Upper lobe of right lung (tissue), 1 donor: ENCODE measurements around the gene KANK2. TPM values are rescaled to one million over a fixed set of nuclear protein-coding genes. Genes with fewer than 3 reads are reported as not detected.
"Not testable (repeated sequence)": the region's sequence is repeated elsewhere in the genome, so short reads cannot be mapped to it uniquely, and the experiment has no call there.

Experiments used
- ATAC-seq: fragments of 200-7000 bp; cut with Tn5 transposase; one replicate; pipeline ENCODE4 v1.9.1; 2020; ENCODE audit warnings: mild to moderate bottlenecking, moderate library complexity
- DNase-seq: peaks from one replicate; pipeline ENCODE4 v3.0.0-alpha.2; 2020
- H3K27ac ChIP-seq: fragments of 200-600 bp; one replicate; pipeline ENCODE4 v1.8.0; 2022
- H3K27me3 ChIP-seq: fragments of 200-600 bp; one replicate; pipeline ENCODE4 v1.8.0; 2022; ENCODE audit warnings: mild to moderate bottlenecking
- H3K36me3 ChIP-seq: fragments of 200-600 bp; one replicate; pipeline ENCODE4 v1.8.0; 2022
- H3K4me1 ChIP-seq: fragments of 200-600 bp; one replicate; pipeline ENCODE4 v1.8.0; 2022
- H3K4me3 ChIP-seq: fragments of 200-600 bp; one replicate; pipeline ENCODE4 v1.8.0; 2022; ENCODE audit warnings: mild to moderate bottlenecking
- H3K9me3 ChIP-seq: fragments of 200-600 bp; one replicate; pipeline ENCODE4 v1.8.0; 2022
- CTCF ChIP-seq: fragments of 200-600 bp; IDR thresholded peaks from one replicate; pipeline ENCODE4 v1.8.0; 2022; ENCODE audit warnings: antibody characterized with exemption
- intact Hi-C: fragments of 100-400 bp; cut with DNase I; formaldehyde crosslinking; loops from one replicate; pipeline ENCODE4 v1.11.0; 2022
- total RNA-seq: library from RNA; stranded (reverse); fragmentation: NEBNext Ultra II Directional; extraction: Animal tissue kit (Norgen Biotek cat#: 25700); gene quantifications from one replicate; pipeline ENCODE4 v1.2.1, GENCODE V29; 2021
- donor health status: DM: no; HTN: yes; CAD: no; lungs with severe emphysema.

KANK2 gene
- total RNA-seq, 1 donor from 2014 or later = 268 TPM

- Histone ChIP-seq H3K4me3 (no peak overlapping the region), H3K27ac (no peak overlapping the region), H3K27me3 (no peaks in the 10 kb centered on the region), H3K36me3 (peaks cover 93% of the 10 kb centered on the region), H3K4me1 (peaks cover 7% of the 10 kb centered on the region), H3K9me3 (no peaks in the 10 kb centered on the region)
- intact Hi-C loops = loop anchor here (5.0 kb wide), 1 partner anchor 91 kb away; no protein-coding TSS in a partner anchor
- ATAC-seq (no peak), DNase-seq (no peak)
- TF ChIP-seq CTCF = no peak
These were observed 69.4 kb downstream of the KANK2 start for GRCh38 chr19:11127905-11128304.

DNA sequence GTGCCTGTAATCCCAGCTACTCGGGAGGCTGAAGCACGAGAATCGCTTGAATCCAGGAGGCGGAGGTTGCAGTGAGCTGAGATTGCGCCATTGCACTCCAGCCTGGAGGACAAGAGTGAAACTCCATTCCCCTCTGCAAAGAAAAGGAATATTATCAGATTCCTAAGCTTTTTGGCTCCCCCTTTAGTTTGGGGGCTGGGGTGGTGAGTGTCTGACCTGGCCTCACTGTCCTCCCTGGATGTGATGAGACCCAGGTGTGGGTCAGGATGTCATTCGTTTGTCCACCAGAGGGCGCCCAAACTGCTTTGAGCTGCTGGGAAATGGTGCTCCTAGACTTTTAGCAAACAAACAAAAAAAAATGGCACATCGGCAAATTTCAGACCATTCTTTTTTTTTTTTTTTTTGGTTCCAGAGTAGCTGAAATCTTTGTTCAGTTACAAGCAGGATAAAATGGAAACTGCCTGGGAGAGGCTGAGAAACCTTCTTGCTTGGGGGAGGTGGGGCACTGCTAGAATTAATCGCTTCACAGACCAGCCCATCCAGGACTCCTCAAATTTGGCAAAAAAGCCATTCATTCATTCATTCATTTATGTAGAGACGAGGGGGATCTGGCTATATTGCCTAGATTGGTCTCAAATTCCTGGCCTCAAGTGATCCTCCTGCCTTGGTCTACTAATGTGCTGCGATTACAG, 71.2 kb downstream of the KANK2 start:
- DNase-seq = peak; percentile 80
- no peak overlapping the region for H3K27ac ChIP-seq
- H3K9me3 ChIP-seq = no peaks in the 10 kb centered on the region
- intact Hi-C loops = loop anchor here (5.0 kb wide), 1 partner anchor 89 kb away; no protein-coding TSS in a partner anchor
- peaks cover 7% of the 10 kb centered on the region for H3K4me1 ChIP-seq
- TF ChIP-seq CTCF = peak; percentile 80
- no peak overlapping the region for H3K4me3 ChIP-seq
- peaks cover 91% of the 10 kb centered on the region for H3K36me3 ChIP-seq
- peak; percentile 77 for ATAC-seq
- no peaks in the 10 kb centered on the region for H3K27me3 ChIP-seq

DNA sequence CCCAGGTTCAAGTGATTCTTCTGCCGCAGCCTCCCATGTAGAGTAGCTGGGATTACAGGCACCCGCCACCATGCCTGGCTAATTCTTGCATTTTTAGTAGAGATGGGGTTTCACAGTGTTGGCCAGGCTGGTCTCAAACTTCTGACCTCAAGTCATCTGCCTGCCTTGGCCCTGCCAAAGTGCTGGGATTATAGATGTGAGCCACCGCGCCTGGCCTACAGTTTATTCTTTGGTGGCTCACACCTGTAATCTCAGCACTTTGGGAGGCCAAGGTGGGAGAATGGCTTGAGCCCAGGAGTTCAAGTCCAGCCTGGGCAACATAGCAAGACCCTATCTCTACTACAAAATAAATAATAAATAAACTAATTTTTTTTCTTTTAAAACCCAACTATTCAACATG, 73.2 kb downstream of the KANK2 start:
- H3K27me3 ChIP-seq, H3K9me3 ChIP-seq, H3K4me3 ChIP-seq, DNase-seq, ATAC-seq, H3K4me1 ChIP-seq, intact Hi-C loops, H3K27ac ChIP-seq: not testable (repeated sequence)
- H3K36me3 ChIP-seq = peaks cover 92% of the 10 kb centered on the region

- DNase-seq (no peak), ATAC-seq (no peak)
- no peak overlapping the region for H3K4me3 ChIP-seq
- H3K4me1 ChIP-seq = no peaks in the 10 kb centered on the region
- no peak for TF ChIP-seq CTCF
- H3K36me3 ChIP-seq = peaks cover 92% of the 10 kb centered on the region
- no peak overlapping the region for H3K27ac ChIP-seq
- H3K9me3 ChIP-seq = no peaks in the 10 kb centered on the region
- no peaks in the 10 kb centered on the region for H3K27me3 ChIP-seq
- intact Hi-C loops = no loop called here
These were observed 74.2 kb downstream of the KANK2 start for GRCh38 chr19:11123114-11123513.

- H3K36me3 ChIP-seq = peaks cover 92% of the 10 kb centered on the region
- H3K27ac ChIP-seq, ATAC-seq, H3K4me3 ChIP-seq, H3K27me3 ChIP-seq, H3K4me1 ChIP-seq, intact Hi-C loops, H3K9me3 ChIP-seq, DNase-seq: not testable (repeated sequence)
These were observed 75.4 kb downstream of the KANK2 start for GRCh38 chr19:11121963-11122362.

- H3K4me3 ChIP-seq = no peak overlapping the region
- no peak overlapping the region for H3K27ac ChIP-seq
- no peaks in the 10 kb centered on the region for H3K4me1 ChIP-seq
- H3K36me3 ChIP-seq = peaks cover 96% of the 10 kb centered on the region
- H3K9me3 ChIP-seq = no peaks in the 10 kb centered on the region
- intact Hi-C loops = no loop called here
- DNase-seq (no peak), ATAC-seq (no peak)
- no peak for TF ChIP-seq CTCF
- no peaks in the 10 kb centered on the region for H3K27me3 ChIP-seq
These were observed 80.8 kb downstream of the KANK2 start for GRCh38 chr19:11116507-11116906.
